ENCODE measurements around the gene DND1. TPM values are rescaled to one million over a fixed set of nuclear protein-coding genes. Genes with fewer than 3 reads are reported as not detected.
A peak's percentile ranks its signal among the peaks of the same experiment; 100 is the strongest.

The DND1 gene
- total and polyA plus RNA-seq, 3 donors from 2014 or later = 21.8 to 47.2 (median 31.8) TPM

DNA sequence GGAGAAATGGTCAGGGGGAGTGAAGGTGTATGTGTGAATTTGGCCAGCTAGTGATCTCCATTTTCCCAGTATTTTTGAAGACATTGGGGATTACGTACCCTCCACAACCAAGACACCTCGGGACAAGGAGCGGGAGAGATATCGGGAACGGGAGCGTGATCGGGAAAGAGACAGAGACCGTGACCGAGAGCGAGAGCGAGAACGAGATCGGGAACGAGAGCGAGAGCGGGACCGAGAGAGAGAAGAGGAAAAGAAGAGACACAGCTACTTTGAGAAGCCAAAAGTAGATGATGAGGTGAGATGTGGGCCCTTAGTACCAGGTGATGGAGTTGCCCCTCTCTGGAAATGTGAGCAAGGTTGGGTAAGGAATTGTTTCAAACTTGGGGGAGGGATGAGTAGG, 14.5 kb downstream of the DND1 start:
- no peak for TF ChIP-seq POLR2A (IDR thresholded peaks at IDR 0.05)
- TF ChIP-seq, protein P1, sequence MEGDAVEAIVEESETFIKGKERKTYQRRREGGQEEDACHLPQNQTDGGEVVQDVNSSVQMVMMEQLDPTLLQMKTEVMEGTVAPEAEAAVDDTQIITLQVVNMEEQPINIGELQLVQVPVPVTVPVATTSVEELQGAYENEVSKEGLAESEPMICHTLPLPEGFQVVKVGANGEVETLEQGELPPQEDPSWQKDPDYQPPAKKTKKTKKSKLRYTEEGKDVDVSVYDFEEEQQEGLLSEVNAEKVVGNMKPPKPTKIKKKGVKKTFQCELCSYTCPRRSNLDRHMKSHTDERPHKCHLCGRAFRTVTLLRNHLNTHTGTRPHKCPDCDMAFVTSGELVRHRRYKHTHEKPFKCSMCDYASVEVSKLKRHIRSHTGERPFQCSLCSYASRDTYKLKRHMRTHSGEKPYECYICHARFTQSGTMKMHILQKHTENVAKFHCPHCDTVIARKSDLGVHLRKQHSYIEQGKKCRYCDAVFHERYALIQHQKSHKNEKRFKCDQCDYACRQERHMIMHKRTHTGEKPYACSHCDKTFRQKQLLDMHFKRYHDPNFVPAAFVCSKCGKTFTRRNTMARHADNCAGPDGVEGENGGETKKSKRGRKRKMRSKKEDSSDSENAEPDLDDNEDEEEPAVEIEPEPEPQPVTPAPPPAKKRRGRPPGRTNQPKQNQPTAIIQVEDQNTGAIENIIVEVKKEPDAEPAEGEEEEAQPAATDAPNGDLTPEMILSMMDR (IDR thresholded peaks at IDR 0.05) = no peak
- intact Hi-C loops (cut with DNase I; ENCODE audit: low total_unique reads) = no loop called here
- Histone ChIP-seq H3K36me3 (ENCODE audit: low read depth, missing control alignments) (peaks cover 3% of the 10 kb centered on the region), H3K27ac (no peak overlapping the region), H3K9me3 (no peaks in the 10 kb centered on the region), H3K27me3 (no peaks in the 10 kb centered on the region), H3K4me1 (no peaks in the 10 kb centered on the region), H3K4me3 (no peak overlapping the region)
- WGBS, 2 donors = 95 to 97% methylated on average over 17 of the region's 17 CpGs
- no peak for DNase-seq

DNA sequence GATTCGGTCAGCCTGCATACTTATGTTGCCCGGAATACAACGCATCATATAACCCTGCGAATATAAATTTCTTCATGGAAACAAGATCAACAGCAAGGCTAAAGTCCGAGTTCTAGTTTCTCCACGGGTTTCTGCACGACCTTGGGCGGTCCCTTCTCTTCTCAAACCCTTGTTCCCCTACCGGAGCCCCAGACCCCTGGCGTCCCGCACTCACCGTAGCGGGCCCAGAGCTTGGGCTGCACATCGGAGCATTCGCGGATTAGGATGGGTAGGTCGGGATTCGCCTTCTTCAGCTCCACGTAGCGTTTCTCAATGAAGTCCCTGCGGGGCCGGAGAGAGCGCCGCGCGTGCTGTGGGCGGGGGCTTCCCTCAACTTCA, 26.3 kb downstream of the DND1 start:
- 0 to 1% methylated on average over 16 to 27 of the region's 27 CpGs for WGBS, 2 donors
- Histone ChIP-seq H3K4me1 (peaks cover 13% of the 10 kb centered on the region), H3K36me3 (ENCODE audit: low read depth, missing control alignments) (no peaks in the 10 kb centered on the region), H3K9me3 (no peaks in the 10 kb centered on the region), H3K4me3 (peak overlapping the region; percentile 88 to 96), H3K27me3 (no peaks in the 10 kb centered on the region), H3K27ac (peak overlapping the region; percentile 53 to 79)
- no peak for DNase-seq
- no peak for TF ChIP-seq POLR2A (IDR thresholded peaks at IDR 0.05)
- TF ChIP-seq, protein P1 (IDR thresholded peaks at IDR 0.05) = no peak
- intact Hi-C loops (cut with DNase I; ENCODE audit: low total_unique reads) = loop anchor here (10.0 kb wide), 1 partner anchor 58 kb away; the partner anchor contains the start of gene ZMAT2

DNA sequence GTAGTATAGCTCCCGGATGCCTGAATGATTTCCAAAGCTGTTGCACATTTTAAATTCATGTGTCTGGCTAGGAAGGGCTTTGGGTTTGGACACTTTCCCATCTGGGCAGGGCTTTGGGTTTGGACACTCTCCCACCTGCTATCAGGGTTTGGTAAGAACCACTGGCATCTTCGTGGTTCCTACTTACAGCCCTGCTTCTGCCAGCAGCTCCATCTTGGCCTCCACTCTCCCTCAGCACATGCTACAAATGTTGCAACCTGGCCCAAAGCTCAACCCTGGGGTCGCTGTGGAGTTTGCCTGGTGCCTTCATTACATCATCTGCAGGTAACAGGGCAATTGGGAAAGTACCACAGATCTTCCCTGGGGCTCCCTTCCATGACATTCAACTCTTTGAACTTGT, 30.7 kb downstream of the DND1 start:
- no peaks in the 10 kb centered on the region for H3K27me3 ChIP-seq
- H3K4me1 ChIP-seq = peaks cover 16% of the 10 kb centered on the region
- no peaks in the 10 kb centered on the region for H3K36me3 ChIP-seq (ENCODE audit: low read depth, missing control alignments)
- no peak overlapping the region for H3K27ac ChIP-seq
- no peak overlapping the region for H3K4me3 ChIP-seq
- no peak for DNase-seq
- no peak for TF ChIP-seq POLR2A (IDR thresholded peaks at IDR 0.05)
- TF ChIP-seq, protein P1 (IDR thresholded peaks at IDR 0.05) = no peak
- H3K9me3 ChIP-seq = no peaks in the 10 kb centered on the region
- 66 to 69% methylated on average over 3 of the region's 3 CpGs for WGBS, 2 donors
- intact Hi-C loops (cut with DNase I; ENCODE audit: low total_unique reads) = loop anchor here (10.0 kb wide), 1 partner anchor 62 kb away; the partner anchor contains the start of gene ZMAT2

DNA sequence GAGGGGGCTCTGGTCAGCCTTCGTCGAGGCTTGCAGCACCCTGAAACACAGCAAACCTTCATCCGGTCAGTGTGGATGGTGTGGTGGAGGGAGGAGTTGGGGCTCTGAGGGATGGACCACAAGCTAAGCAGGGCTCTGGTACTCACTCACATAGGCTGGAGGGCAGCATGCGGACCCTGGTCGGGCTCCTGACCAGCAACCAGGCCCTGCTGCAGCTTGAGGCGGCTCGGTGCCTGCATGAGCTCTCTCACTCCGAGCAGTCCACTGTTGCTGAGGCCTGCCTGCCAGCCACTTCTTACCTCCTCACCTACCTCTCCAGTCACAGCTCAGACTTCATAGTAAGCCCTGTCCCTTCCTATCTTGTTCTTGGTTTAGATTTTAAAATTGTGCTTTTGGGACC, 31.7 kb downstream of the DND1 start:
- no peak overlapping the region for H3K27ac ChIP-seq
- intact Hi-C loops (cut with DNase I; ENCODE audit: low total_unique reads) = loop anchor here (10.0 kb wide), 1 partner anchor 63 kb away; the partner anchor contains the start of gene ZMAT2
- TF ChIP-seq, protein P1 (IDR thresholded peaks at IDR 0.05) = no peak
- no peak for TF ChIP-seq POLR2A (IDR thresholded peaks at IDR 0.05)
- H3K4me1 ChIP-seq = peaks cover 15% of the 10 kb centered on the region
- no peaks in the 10 kb centered on the region for H3K36me3 ChIP-seq (ENCODE audit: low read depth, missing control alignments)
- WGBS, 2 donors = 76 to 77% methylated on average over 7 to 8 of the region's 8 CpGs
- no peak overlapping the region for H3K4me3 ChIP-seq
- H3K27me3 ChIP-seq = no peaks in the 10 kb centered on the region
- no peak for DNase-seq
- H3K9me3 ChIP-seq = no peaks in the 10 kb centered on the region
